Measurements from ENCODE around the gene CASP9.

DNA sequence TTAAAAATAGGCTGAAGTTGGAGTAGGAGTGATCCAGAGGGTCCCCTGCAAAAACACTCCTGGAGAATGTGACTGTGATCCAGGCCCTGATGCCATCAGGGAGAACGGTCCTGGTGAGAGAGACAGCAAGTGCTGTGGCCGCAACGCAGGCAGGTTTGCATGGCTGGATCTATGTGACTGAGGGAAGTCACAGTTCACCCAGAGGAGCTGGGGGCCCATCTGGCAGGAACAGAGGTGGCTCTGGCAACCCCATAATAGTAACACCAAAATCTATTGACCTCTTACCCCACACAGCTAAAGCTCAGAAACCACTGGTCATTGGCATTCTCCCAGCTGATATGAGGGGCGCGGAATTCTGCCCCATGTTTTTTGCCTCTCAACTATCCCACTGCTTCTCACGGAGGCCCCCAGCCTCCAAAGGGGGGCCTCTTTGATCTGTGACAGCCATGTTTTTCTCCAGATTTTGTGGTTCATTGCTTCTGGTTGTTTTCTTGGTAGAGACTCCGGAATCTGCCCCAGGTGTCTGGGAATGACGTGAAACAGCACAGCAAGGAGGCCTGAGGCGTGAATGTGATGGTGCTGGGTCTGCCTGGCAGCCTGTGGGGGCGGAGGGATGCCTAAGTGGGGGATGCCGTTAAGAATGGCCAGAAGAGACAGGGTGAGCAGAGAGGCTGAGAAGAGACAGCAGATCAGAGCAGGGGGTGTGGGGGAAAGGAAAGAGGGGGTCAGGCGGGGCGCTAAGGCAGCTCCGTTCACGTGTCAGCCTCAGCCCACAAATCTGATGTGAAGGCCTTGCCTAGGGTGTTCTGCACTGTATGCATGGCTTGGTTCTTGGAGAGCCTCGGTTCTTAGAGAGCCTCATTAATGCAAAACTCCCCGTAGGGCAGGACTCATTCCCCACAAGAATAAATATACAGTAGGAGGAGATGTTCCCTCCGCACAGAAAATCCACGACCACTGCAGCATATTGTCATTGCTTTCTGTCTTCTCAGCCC is 23.5 kb downstream of the CASP9 start:
- TF ChIP-seq ZBTB17 (tag by site-specific recombination; IDR thresholded peaks at IDR 0.05): no peak
- TF ChIP-seq SP7 (tag by site-specific recombination; IDR thresholded peaks at IDR 0.05): no peak
- no peak for TF ChIP-seq CTCF (tag by site-specific recombination; IDR thresholded peaks at IDR 0.05)
- TF ChIP-seq, protein P1, sequence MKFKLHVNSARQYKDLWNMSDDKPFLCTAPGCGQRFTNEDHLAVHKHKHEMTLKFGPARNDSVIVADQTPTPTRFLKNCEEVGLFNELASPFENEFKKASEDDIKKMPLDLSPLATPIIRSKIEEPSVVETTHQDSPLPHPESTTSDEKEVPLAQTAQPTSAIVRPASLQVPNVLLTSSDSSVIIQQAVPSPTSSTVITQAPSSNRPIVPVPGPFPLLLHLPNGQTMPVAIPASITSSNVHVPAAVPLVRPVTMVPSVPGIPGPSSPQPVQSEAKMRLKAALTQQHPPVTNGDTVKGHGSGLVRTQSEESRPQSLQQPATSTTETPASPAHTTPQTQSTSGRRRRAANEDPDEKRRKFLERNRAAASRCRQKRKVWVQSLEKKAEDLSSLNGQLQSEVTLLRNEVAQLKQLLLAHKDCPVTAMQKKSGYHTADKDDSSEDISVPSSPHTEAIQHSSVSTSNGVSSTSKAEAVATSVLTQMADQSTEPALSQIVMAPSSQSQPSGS (tag by site-specific recombination; IDR thresholded peaks at IDR 0.05; ENCODE audit: low read depth): no peak
- TF ChIP-seq ZNF138 (tag by site-specific recombination; IDR thresholded peaks at IDR 0.05; ENCODE audit: borderline replicate concordance): no peak
